Gastroesophageal sphincter (tissue), 3 donors: ENCODE results near the gene ITGBL1.

ENCODE experiments used
- CTCF ChIP-seq, 4 experiments: fragments of 200-600 bp in 2 of 4; fragments of 450-650 bp in 2 of 4; sonication (generic) in 1 of 4; IDR thresholded peaks; one replicate each; pipeline ENCODE4 v1.5.1; 2017 to 2019; ENCODE audit warnings: antibody characterized with exemption in 4 of 4, mild to moderate bottlenecking in 2 of 4, moderate library complexity in 2 of 4
- POLR2A ChIP-seq, 2 donors: fragments of 450-650 bp; IDR thresholded peaks; one replicate each; pipeline ENCODE4 v1.6.1; 2017; ENCODE audit warnings: antibody characterized with exemption in 2 of 2, mild to moderate bottlenecking in 2 of 2, moderate library complexity in 1 of 2
- POLR2AphosphoS5 ChIP-seq: sonication (generic); formaldehyde crosslinking; IDR thresholded peaks from one replicate; pipeline ENCODE4 v1.6.1; 2017; ENCODE audit warnings: antibody characterized with exemption

DNA sequence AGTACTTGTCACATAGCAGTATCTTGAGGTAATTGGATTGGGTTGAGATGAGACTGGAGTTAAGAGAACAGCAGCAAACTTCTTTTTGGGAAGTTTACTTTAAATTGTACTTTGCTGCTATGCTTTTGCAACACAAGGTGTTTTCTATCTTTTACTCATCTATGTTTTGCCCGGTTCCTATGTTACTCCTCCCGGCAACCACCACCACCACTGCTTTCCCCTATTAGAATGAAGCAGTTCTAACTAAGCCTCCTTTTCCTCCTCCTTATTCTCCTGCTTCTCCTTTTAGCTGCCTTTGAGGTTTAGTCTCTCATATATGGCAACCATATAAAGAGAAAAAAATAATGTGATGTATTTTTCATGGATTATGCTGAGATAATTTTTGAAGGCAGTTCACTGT is 233.5 kb downstream of the ITGBL1 start:
- no peak for TF ChIP-seq CTCF (IDR thresholded peaks at IDR 0.05)
- TF ChIP-seq POLR2A (IDR thresholded peaks at IDR 0.05), result no peak
- no peak for TF ChIP-seq POLR2AphosphoS5
